ENCODE results near the gene SNX25.

SNX25 gene

DNA sequence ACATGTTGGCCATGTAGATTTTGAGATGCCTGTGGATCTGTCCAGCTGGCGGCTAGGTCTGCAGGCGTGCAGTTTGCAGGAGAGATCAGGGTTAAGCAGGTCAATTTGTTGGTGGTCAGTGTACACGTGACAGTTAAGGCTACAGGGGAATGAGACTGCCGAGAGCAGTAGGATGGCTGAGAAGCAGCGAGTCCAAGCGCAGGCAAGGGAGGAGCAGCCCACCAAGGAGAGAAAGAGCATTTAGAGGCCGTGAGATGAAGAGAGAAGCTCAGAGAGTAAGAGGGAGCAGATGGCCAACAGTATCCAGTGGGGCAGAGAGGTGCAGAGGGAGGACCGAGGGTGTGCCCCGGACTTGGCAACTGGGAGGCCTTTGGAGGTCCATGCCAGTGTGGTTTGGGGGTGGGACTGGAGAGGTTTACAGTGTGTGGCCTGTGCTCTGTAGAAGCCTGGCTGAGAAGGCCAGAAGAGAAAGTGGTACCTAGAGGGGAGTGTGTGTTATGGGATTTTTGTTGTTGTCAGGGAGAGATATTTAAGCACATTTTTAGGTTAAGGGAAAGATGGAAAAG lies 18.4 kb downstream of the SNX25 start:
- no peak for TF ChIP-seq FOXA1 (IDR thresholded peaks at IDR 0.05)
- TF ChIP-seq TARDBP (IDR thresholded peaks at IDR 0.05) = no peak
- ChIA-PET POLR2A (interaction anchor here (1.0 to 1.4 kb wide), 3 partner anchors 11 to 494 kb away, joined by 3 to 4 read pairs (median 4); partner anchors contain the start of gene CENPU), CTCF (interaction anchor here (1.1 to 1.6 kb wide), 4 partner anchors 9 to 32 kb away, joined by 3 to 5 read pairs (median 4); partner anchors contain the start of gene SNX25)
- no peak for DNase-seq (ENCODE audit: extremely low spot score)

GRCh38 chr4:185229021-185229818 lies 19.8 kb downstream of the SNX25 start:
- no peak for DNase-seq (ENCODE audit: extremely low spot score)
- TF ChIP-seq NFRKB (IDR thresholded peaks at IDR 0.05) (no peak), LEF1 (IDR thresholded peaks at IDR 0.05; ENCODE audit: borderline replicate concordance) (no peak)
- CTCF ChIA-PET = no interaction called here

GRCh38 chr4:185232370-185232769 lies 23.0 kb downstream of the SNX25 start:
- CTCF ChIA-PET = no interaction called here
- POLR2A ChIA-PET = no interaction called here
- DNase-seq (ENCODE audit: extremely low spot score) = no peak

More at GRCh38 chr4:185229021-185229818, 19.8 kb downstream of the SNX25 start:
- POLR2A ChIA-PET = no interaction called here

DNA sequence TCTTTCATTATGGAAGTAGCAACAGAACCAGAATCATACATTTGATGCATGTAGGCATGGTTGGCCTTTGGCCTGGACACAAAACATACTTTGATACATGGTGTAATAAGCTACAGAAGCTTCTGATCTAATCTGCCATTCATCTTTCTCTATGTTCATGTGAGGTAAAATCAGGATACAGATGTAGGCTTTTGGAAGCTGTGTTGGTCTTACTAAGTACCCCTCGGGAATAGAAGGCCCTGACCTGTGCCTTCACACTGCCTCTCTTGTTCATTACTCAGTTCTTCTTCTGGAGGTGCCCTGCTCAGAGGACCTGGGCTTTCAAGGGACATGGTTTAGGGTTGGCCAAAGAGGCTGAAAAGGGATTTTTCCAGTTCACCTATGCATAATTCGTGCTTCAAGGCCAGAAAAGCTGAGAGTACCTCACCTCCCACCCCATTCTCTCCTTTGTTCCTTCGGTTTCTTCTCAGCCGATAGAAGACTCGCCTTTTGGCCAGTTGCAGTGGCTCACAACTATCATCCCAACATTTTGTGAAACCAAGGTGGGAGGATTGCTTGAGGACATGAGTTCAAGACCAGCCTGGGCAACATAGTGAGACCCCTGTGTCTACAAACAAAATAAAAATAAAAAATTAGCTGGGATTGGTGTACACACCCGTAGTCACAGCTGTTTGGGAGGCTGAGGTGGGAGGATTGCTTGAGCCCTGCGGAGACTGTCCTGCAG lies 25.9 kb downstream of the SNX25 start:
- ChIA-PET CTCF (interaction anchor here (0.6 to 0.7 kb wide), 2 partner anchors 14 to 62 kb away, joined by 3 read pairs; no protein-coding TSS in a partner anchor), POLR2A (no interaction called here)
- TF ChIP-seq L3MBTL2 (conservative IDR thresholded peaks at IDR 0.05) (no peak), ZNF384 (IDR thresholded peaks at IDR 0.05) (no peak), ELF4 (IDR thresholded peaks at IDR 0.05) (no peak), HDGF (IDR thresholded peaks at IDR 0.05; ENCODE audit: borderline replicate concordance) (no peak)
- DNase-seq (ENCODE audit: extremely low spot score) = no peak

More at GRCh38 chr4:185232370-185232769, 23.0 kb downstream of the SNX25 start:
- no peak for TF ChIP-seq FOXK2 (IDR thresholded peaks at IDR 0.05)
- TF ChIP-seq PKNOX1 (IDR thresholded peaks at IDR 0.05) = no peak
- no peak for TF ChIP-seq L3MBTL2 (conservative IDR thresholded peaks at IDR 0.05)
- no peak for TF ChIP-seq ZNF384 (IDR thresholded peaks at IDR 0.05)

DNA sequence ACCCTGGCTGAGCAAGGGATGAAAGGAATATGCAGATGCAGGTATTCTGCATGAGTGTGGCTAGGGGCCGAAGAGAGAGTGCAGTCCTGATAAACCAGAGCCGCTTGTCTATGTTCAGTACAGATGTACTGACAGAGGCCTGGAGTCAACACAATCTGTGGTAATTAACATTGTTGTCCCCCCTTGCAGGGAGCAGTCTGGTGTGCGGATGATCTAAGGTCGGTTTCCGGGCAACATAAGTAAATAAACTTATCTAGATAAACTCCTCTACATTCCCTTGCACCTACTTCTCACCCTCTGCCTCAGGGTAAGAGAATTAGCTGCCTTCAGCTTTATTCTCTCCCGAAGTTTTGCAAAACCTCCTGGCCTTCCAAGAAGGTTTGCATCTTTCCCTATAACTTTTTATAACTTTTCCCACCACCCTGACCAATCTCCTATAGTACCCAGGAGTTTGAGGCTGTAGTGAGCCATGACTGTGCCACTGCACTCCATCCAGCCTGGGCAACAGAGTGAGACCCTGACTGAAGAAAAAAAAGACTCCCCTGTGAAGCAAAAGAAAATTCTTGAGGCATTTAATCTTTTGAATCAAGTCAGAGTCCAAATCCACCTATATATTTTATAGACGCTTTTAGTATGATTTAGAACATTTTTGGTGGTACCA lies 26.6 kb downstream of the SNX25 start:
- ChIA-PET CTCF (interaction anchor here (0.6 to 0.8 kb wide), 3 partner anchors 13 to 62 kb away, joined by 3 read pairs; no protein-coding TSS in a partner anchor), POLR2A (no interaction called here)
- TF ChIP-seq TARDBP (IDR thresholded peaks at IDR 0.05) = no peak
- no peak for TF ChIP-seq FOXK2 (IDR thresholded peaks at IDR 0.05)
- TF ChIP-seq ELF4 (IDR thresholded peaks at IDR 0.05) = no peak
- no peak for TF ChIP-seq FOXM1 (IDR thresholded peaks at IDR 0.05; ENCODE audit: borderline replicate concordance)
- no peak for TF ChIP-seq LEF1 (IDR thresholded peaks at IDR 0.05; ENCODE audit: borderline replicate concordance)
- no peak for TF ChIP-seq HDGF (IDR thresholded peaks at IDR 0.05; ENCODE audit: borderline replicate concordance)
- TF ChIP-seq PKNOX1 (IDR thresholded peaks at IDR 0.05) = no peak
- TF ChIP-seq SUZ12 (IDR thresholded peaks at IDR 0.05) = no peak
- TF ChIP-seq CTBP1 (IDR thresholded peaks at IDR 0.05; ENCODE audit: borderline replicate concordance) = no peak
- no peak for TF ChIP-seq FOXA1 (IDR thresholded peaks at IDR 0.05)
- no peak for TF ChIP-seq BHLHE40 (IDR thresholded peaks at IDR 0.05; ENCODE audit: borderline replicate concordance)
- TF ChIP-seq ARNT (IDR thresholded peaks at IDR 0.05) = no peak
- TF ChIP-seq L3MBTL2 (conservative IDR thresholded peaks at IDR 0.05) = no peak
- no peak for TF ChIP-seq ZNF384 (IDR thresholded peaks at IDR 0.05)
- DNase-seq (ENCODE audit: extremely low spot score) = no peak

DNA sequence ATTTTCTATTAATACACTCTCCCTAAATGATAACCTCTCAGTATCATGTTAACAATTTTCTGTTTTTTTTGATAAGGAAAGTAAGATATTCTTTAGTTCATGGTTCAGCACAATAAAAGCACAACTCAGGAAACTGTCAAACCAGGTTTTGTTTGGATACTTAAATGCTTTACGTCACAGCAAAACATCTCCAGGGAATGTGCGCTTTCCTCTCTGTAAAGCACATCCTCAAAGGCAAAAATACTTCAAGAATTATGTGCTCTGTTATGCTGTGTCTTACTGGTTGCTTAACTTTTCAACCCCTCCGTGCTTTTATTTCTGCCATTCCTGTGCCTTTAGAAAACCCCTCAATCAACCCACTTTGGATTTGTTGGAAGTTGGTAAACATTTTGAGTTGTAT lies 27.8 kb downstream of the SNX25 start:
- ChIA-PET CTCF (interaction anchor here (0.9 to 1.0 kb wide), 2 partner anchors 10 to 69 kb away, joined by 3 to 6 read pairs; no protein-coding TSS in a partner anchor), POLR2A (no interaction called here)
- no peak for DNase-seq (ENCODE audit: extremely low spot score)
- TF ChIP-seq PKNOX1 (IDR thresholded peaks at IDR 0.05) = no peak
- TF ChIP-seq ELF4 (IDR thresholded peaks at IDR 0.05) = no peak
- no peak for TF ChIP-seq CTBP1 (IDR thresholded peaks at IDR 0.05; ENCODE audit: borderline replicate concordance)
- TF ChIP-seq SP1 (IDR thresholded peaks at IDR 0.05) = no peak
- no peak for TF ChIP-seq LEF1 (IDR thresholded peaks at IDR 0.05; ENCODE audit: borderline replicate concordance)
- no peak for TF ChIP-seq FOXA1 (IDR thresholded peaks at IDR 0.05)
- TF ChIP-seq FOXK2 (IDR thresholded peaks at IDR 0.05) = no peak
- TF ChIP-seq ZNF384 (IDR thresholded peaks at IDR 0.05) = no peak
- no peak for TF ChIP-seq HDGF (IDR thresholded peaks at IDR 0.05; ENCODE audit: borderline replicate concordance)
- TF ChIP-seq SUZ12 (IDR thresholded peaks at IDR 0.05) = no peak

All from HEK293T (cell line).